Dendritic cell treated with granulocyte-macrophage colony-stimulating factor and Interleukin-4, amounts not matched to agents 40 ng/mL and 50 ng/mL, for 4 days (primary cell): ENCODE results near the gene LINC00632.

Experiments
- H3K27ac Mint-ChIP-seq: one replicate; pipeline ENCODE4 v1.8.0; 2022; ENCODE audit warnings: mild to moderate bottlenecking, mixed read lengths
- H3K27me3 Mint-ChIP-seq: one replicate; pipeline ENCODE4 v1.8.0; 2022; ENCODE audit warnings: mild to moderate bottlenecking, mixed read lengths
- H3K36me3 Mint-ChIP-seq: one replicate; pipeline ENCODE4 v1.8.0; 2022; ENCODE audit warnings: low read depth, mixed read lengths
- H3K4me1 Mint-ChIP-seq: one replicate; pipeline ENCODE4 v1.8.0; 2022; ENCODE audit warnings: low read depth, mixed read lengths
- H3K4me3 Mint-ChIP-seq: one replicate; pipeline ENCODE4 v1.8.0; 2022; ENCODE audit warnings: mild to moderate bottlenecking, moderate library complexity, mixed read lengths
- H3K9me3 Mint-ChIP-seq: one replicate; pipeline ENCODE4 v1.8.0; 2022; ENCODE audit warnings: mixed read lengths
- intact Hi-C: fragments of 100-400 bp; cut with micrococcal nuclease; formaldehyde crosslinking; loops from one replicate; pipeline ENCODE4 v1.15.0; 2022

Gene LINC00632

GRCh38 chrX:140799216-140799615 lies 89.7 kb downstream of the LINC00632 start:
- intact Hi-C loops: no loop called here
- H3K4me1 Mint-ChIP-seq: no peaks in the 10 kb centered on the region
- no peaks in the 10 kb centered on the region for H3K36me3 Mint-ChIP-seq
- no peaks in the 10 kb centered on the region for H3K27me3 Mint-ChIP-seq
- H3K9me3 Mint-ChIP-seq: peaks cover under 1% of the 10 kb centered on the region
- H3K27ac Mint-ChIP-seq: no peak overlapping the region
- H3K4me3 Mint-ChIP-seq: no peak overlapping the region

GRCh38 chrX:140804292-140804691 lies 94.7 kb downstream of the LINC00632 start:
- no peak overlapping the region for H3K27ac Mint-ChIP-seq
- H3K36me3 Mint-ChIP-seq: no peaks in the 10 kb centered on the region
- H3K4me3 Mint-ChIP-seq: no peak overlapping the region
- peaks cover 8% of the 10 kb centered on the region for H3K9me3 Mint-ChIP-seq
- intact Hi-C loops: no loop called here
- no peaks in the 10 kb centered on the region for H3K27me3 Mint-ChIP-seq
- no peaks in the 10 kb centered on the region for H3K4me1 Mint-ChIP-seq

GRCh38 chrX:140815868-140816267 lies 106.3 kb downstream of the LINC00632 start:
- peaks cover 10% of the 10 kb centered on the region for H3K9me3 Mint-ChIP-seq
- H3K27ac Mint-ChIP-seq: no peak overlapping the region
- intact Hi-C loops: no loop called here
- H3K4me3 Mint-ChIP-seq: no peak overlapping the region
- no peaks in the 10 kb centered on the region for H3K27me3 Mint-ChIP-seq
- H3K36me3 Mint-ChIP-seq: no peaks in the 10 kb centered on the region
- H3K4me1 Mint-ChIP-seq: no peaks in the 10 kb centered on the region

- Mint-ChIP-seq H3K36me3 (no peaks in the 10 kb centered on the region), H3K27ac (no peak overlapping the region), H3K4me1 (no peaks in the 10 kb centered on the region), H3K27me3 (no peaks in the 10 kb centered on the region), H3K4me3 (no peak overlapping the region), H3K9me3 (no peaks in the 10 kb centered on the region)
- intact Hi-C loops: no loop called here
These were observed 108.4 kb downstream of the LINC00632 start for GRCh38 chrX:140817943-140818342.

- Mint-ChIP-seq H3K9me3 (no peaks in the 10 kb centered on the region), H3K4me3 (no peak overlapping the region), H3K4me1 (no peaks in the 10 kb centered on the region), H3K36me3 (no peaks in the 10 kb centered on the region), H3K27ac (no peak overlapping the region), H3K27me3 (no peaks in the 10 kb centered on the region)
- intact Hi-C loops: no loop called here
These were observed 111.7 kb downstream of the LINC00632 start for GRCh38 chrX:140821280-140821679.

- H3K27ac Mint-ChIP-seq: no peak overlapping the region
- no peaks in the 10 kb centered on the region for H3K4me1 Mint-ChIP-seq
- no peak overlapping the region for H3K4me3 Mint-ChIP-seq
- H3K27me3 Mint-ChIP-seq: no peaks in the 10 kb centered on the region
- H3K9me3 Mint-ChIP-seq: no peaks in the 10 kb centered on the region
- H3K36me3 Mint-ChIP-seq: no peaks in the 10 kb centered on the region
- intact Hi-C loops: no loop called here
These were observed 112.6 kb downstream of the LINC00632 start for GRCh38 chrX:140822184-140822583.

- Mint-ChIP-seq H3K4me1 (no peaks in the 10 kb centered on the region), H3K27ac (no peak overlapping the region), H3K4me3 (no peak overlapping the region), H3K9me3 (no peaks in the 10 kb centered on the region), H3K27me3 (no peaks in the 10 kb centered on the region), H3K36me3 (no peaks in the 10 kb centered on the region)
- intact Hi-C loops: no loop called here
These were observed 113.3 kb downstream of the LINC00632 start for GRCh38 chrX:140822861-140823260.

DNA sequence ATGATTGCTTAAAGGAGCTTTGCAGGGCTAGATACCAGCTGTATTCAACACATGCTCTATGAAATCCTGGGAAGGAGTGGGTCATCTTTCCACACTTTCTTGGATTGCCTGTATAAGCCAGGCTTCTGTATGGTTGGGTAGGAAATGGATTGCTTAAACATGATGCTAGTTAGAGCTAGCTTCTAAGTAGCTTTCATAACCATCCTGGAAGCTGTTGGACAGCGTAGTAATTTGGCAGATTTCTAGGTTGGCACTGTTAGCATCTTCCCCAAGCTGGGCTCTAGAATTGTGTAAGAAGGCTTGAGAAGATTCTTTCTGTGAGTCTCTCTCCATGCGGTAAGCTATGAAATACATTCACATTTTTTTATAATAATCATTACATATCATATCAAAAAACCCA lies 127.3 kb downstream of the LINC00632 start:
- Mint-ChIP-seq H3K4me1 (no peaks in the 10 kb centered on the region), H3K27me3 (no peaks in the 10 kb centered on the region), H3K36me3 (no peaks in the 10 kb centered on the region), H3K4me3 (no peak overlapping the region), H3K9me3 (no peaks in the 10 kb centered on the region), H3K27ac (no peak overlapping the region)
- intact Hi-C loops: no loop called here
